Breast epithelium (tissue), 3 donors: Measurements from ENCODE around the gene SERPINI1.

Experiments
- CTCF ChIP-seq, 3 donors: fragments of 450-650 bp; IDR thresholded peaks; one replicate each; pipeline ENCODE4 v1.5.1; 2016 to 2017; ENCODE audit warnings: antibody characterized with exemption in 3 of 3, mild to moderate bottlenecking in 3 of 3, moderate library complexity in 3 of 3
- POLR2A ChIP-seq: fragments of 450-650 bp; IDR thresholded peaks from one replicate; pipeline ENCODE4 v1.6.1; 2016; ENCODE audit warnings: antibody characterized with exemption, mild to moderate bottlenecking, moderate library complexity

- TF ChIP-seq CTCF (IDR thresholded peaks at IDR 0.05) (no peak), POLR2A (no peak)
Observed at GRCh38 chr3:167835953-167836352, 100.4 kb downstream of the SERPINI1 start.
